Skeletal muscle satellite cell (primary cell): ENCODE measurements around the gene KLHL21.
"Not testable (repeated sequence)": the region's sequence is repeated elsewhere in the genome, so short reads cannot be mapped to it uniquely, and the experiment has no call there.

ENCODE experiments used
- H3K27me3 ChIP-seq: 2 replicates; pipeline ENCODE4 v1.7.0; 2013; ENCODE audit warnings: low read length; ENCODE audit not compliant: control insufficient read depth, insufficient read depth
- H3K36me3 ChIP-seq: 2 replicates; pipeline ENCODE4 v1.7.0; 2013; ENCODE audit warnings: mild to moderate bottlenecking, control low read depth, low read length; ENCODE audit not compliant: insufficient read depth
- H3K4me1 ChIP-seq: 2 replicates; pipeline ENCODE4 v1.7.0; 2013; ENCODE audit warnings: low read length; ENCODE audit not compliant: control insufficient read depth, insufficient read depth
- H3K4me2 ChIP-seq: 2 replicates; pipeline ENCODE4 v1.7.0; 2013; ENCODE audit warnings: mild to moderate bottlenecking, low read length
- H3K4me3 ChIP-seq: 2 replicates; pipeline ENCODE4 v1.7.0; 2013; ENCODE audit warnings: low read length
- H3K9ac ChIP-seq: 2 replicates; pipeline ENCODE4 v1.7.0; 2013; ENCODE audit warnings: mild to moderate bottlenecking, low read depth, low read length, moderate library complexity
- H3K9me3 ChIP-seq: replicated peaks from 2 replicates; pipeline ENCODE4 v1.7.0; 2013; ENCODE audit warnings: mild to moderate bottlenecking, control low read depth, low read length

The KLHL21 gene

GRCh38 chr1:6603238-6603914, 707 bp upstream of the KLHL21 start:
- Histone ChIP-seq H3K9me3 (no peaks in the 10 kb centered on the region), H3K4me3 (peak overlapping the region; percentile 80)

DNA sequence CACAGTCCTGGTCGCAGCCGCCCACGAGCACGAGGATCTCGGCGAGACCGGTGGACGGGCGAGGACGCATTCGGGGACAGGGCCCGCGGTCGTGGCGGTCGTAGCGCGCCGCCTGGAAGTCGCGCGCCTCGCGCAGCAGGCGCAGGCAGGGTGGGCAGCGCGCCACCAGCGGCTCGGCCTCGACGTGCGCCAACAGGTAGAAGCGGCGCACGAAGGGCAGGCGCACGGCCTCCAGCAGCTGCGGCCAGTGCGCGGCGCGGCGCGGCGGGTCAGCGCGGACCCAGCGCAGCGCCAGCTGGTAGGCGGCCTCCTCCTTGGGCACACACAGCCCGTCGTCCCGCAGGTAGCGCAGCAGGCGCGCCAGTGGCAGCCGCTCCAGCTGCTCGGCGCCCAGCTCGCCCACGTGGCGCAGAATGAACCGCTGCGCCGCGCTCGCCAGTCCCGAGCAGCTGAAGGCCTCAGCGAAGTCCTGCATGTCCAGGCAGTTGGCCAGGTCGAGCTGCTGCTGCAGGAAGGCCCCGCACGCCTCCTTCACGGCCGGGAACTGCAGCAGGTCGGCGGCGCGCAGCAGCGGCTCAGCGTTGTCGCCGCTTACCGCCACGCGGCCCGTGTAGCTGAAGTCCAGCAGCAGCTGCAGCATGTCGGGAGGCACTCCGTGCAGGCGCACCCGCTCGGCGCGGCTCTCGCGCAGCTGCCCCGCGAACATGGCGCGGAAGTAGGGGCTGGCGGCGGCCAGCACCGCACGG, 573 bp downstream of the KLHL21 start:
- Histone ChIP-seq H3K9ac (peak overlapping the region; percentile 87), H3K9me3 (no peaks in the 10 kb centered on the region), H3K4me1 (peaks cover 48% of the 10 kb centered on the region)

More at GRCh38 chr1:6603238-6603914, 707 bp upstream of the KLHL21 start:
- H3K4me2 ChIP-seq: peak overlapping the region; percentile 95
- H3K4me1 ChIP-seq: peaks cover 36% of the 10 kb centered on the region
- H3K9ac ChIP-seq: peak overlapping the region; percentile 87
- no peaks in the 10 kb centered on the region for H3K27me3 ChIP-seq
- H3K36me3 ChIP-seq: peaks cover 12% of the 10 kb centered on the region

GRCh38 chr1:6601049-6601922, 1.4 kb downstream of the KLHL21 start:
- Histone ChIP-seq H3K36me3 (peaks cover 30% of the 10 kb centered on the region), H3K9ac (peak overlapping the region; percentile 87), H3K4me1 (peaks cover 54% of the 10 kb centered on the region), H3K27me3 (no peaks in the 10 kb centered on the region), H3K4me3 (peak overlapping the region; percentile 80), H3K9me3 (no peaks in the 10 kb centered on the region), H3K4me2 (peak overlapping the region; percentile 95)

More for the DNA sequence above, 573 bp downstream of the KLHL21 start:
- Histone ChIP-seq H3K4me2 (peak overlapping the region; percentile 95), H3K27me3 (no peaks in the 10 kb centered on the region), H3K36me3 (peaks cover 22% of the 10 kb centered on the region), H3K4me3 (peak overlapping the region; percentile 80)

GRCh38 chr1:6600410-6601048, 2.1 kb downstream of the KLHL21 start:
- Histone ChIP-seq H3K27me3 (no peaks in the 10 kb centered on the region), H3K36me3 (peaks cover 38% of the 10 kb centered on the region), H3K9ac (peak overlapping the region; percentile 87), H3K4me2 (peak overlapping the region; percentile 95), H3K4me3 (peak overlapping the region; percentile 80), H3K9me3 (no peaks in the 10 kb centered on the region), H3K4me1 (peaks cover 54% of the 10 kb centered on the region)

- H3K9ac ChIP-seq: peak overlapping the region; percentile 87
- H3K4me1 ChIP-seq: peaks cover 53% of the 10 kb centered on the region
Measured at GRCh38 chr1:6599991-6600390, 2.7 kb downstream of the KLHL21 start.

GRCh38 chr1:6599141-6599975, 3.3 kb downstream of the KLHL21 start:
- Histone ChIP-seq H3K9ac (peak overlapping the region; percentile 87), H3K4me2 (peak overlapping the region; percentile 95), H3K4me3 (peak overlapping the region; percentile 80), H3K4me1 (peaks cover 47% of the 10 kb centered on the region), H3K9me3 (no peaks in the 10 kb centered on the region), H3K36me3 (peaks cover 49% of the 10 kb centered on the region), H3K27me3 (no peaks in the 10 kb centered on the region)

More at GRCh38 chr1:6599991-6600390, 2.7 kb downstream of the KLHL21 start:
- H3K27me3 ChIP-seq, H3K9me3 ChIP-seq: not testable (repeated sequence)
- peaks cover 43% of the 10 kb centered on the region for H3K36me3 ChIP-seq
- peak overlapping the region; percentile 95 for H3K4me2 ChIP-seq
- peak overlapping the region; percentile 80 for H3K4me3 ChIP-seq

DNA sequence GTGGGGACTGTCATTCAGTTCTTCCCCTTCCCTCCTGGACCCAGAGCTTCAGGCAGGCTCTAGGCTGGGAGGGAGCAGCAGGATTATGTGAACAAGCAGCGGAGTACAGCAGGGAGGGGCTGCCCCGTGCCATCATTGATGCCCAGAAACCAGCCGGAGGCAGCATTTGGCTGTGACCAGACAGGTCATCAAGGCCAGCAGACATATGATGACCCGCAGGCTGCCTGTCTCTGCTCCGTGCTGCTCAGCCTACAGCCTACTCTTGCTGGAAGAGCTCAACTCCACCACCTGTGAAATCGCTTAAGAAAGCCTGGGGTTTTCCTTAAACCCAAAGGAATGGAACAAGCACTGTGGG, 4.9 kb downstream of the KLHL21 start:
- Histone ChIP-seq H3K4me2 (peak overlapping the region; percentile 43), H3K27me3 (no peaks in the 10 kb centered on the region), H3K9me3 (no peaks in the 10 kb centered on the region), H3K4me1 (peaks cover 33% of the 10 kb centered on the region), H3K4me3 (no peak overlapping the region), H3K36me3 (peaks cover 65% of the 10 kb centered on the region), H3K9ac (peak overlapping the region; percentile 6)

- Histone ChIP-seq H3K36me3 (peaks cover 71% of the 10 kb centered on the region), H3K4me1 (peaks cover 35% of the 10 kb centered on the region), H3K27me3 (no peaks in the 10 kb centered on the region), H3K4me2 (peak overlapping the region; percentile 43), H3K9me3 (no peaks in the 10 kb centered on the region), H3K4me3 (no peak overlapping the region), H3K9ac (peak overlapping the region; percentile 6)
Measured at GRCh38 chr1:6596886-6597776, 5.5 kb downstream of the KLHL21 start.

DNA sequence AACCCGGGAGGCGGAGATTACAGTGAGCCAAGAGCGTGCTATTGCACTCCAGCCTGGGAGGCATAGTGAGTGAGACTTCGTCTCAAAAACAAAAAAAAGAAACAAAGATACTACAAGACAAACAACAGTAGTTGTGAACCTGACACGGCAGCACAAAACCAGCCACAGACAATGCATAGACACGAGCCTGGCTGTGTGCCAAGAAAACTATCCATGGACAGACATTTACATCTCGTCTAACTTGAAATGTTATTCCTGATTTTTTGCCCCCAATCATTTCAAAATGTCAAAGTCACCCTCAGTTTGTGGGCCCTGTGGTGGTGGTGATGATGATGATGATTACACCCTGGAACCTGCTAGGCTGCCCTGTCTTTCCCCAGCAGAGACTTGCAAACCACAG, 6.3 kb downstream of the KLHL21 start:
- H3K36me3 ChIP-seq: peaks cover 79% of the 10 kb centered on the region
- H3K9ac ChIP-seq: no peak overlapping the region
- no peaks in the 10 kb centered on the region for H3K27me3 ChIP-seq
- no peaks in the 10 kb centered on the region for H3K9me3 ChIP-seq
- no peak overlapping the region for H3K4me3 ChIP-seq
- H3K4me1 ChIP-seq: peaks cover 43% of the 10 kb centered on the region
- H3K4me2 ChIP-seq: peak overlapping the region; percentile 23
